ENCODE measurements around the gene OR13C3. TPM values are rescaled to one million over a fixed set of nuclear protein-coding genes. Genes with fewer than 3 reads are reported as not detected.

The OR13C3 gene
- total RNA-seq, 1 donor from 2014 or later, result not detected

Other genes starting within 250 kb of the OR13C3 start
- gene OR13F1, start 32.6 kb downstream of the OR13C3 start, total RNA-seq, result not detected
- not detected for gene OR13C4, start 9.6 kb downstream of the OR13C3 start, total RNA-seq
- gene OR13C8, start 32.3 kb upstream of the OR13C3 start, total RNA-seq, result not detected
- gene OR13C5, start 62.6 kb upstream of the OR13C3 start, total RNA-seq, result not detected
- not detected for gene OR13C2, start 68.8 kb upstream of the OR13C3 start, total RNA-seq
- gene OR13C9, start 81.3 kb upstream of the OR13C3 start, total RNA-seq, result not detected
- gene OR13D1, start 157.7 kb upstream of the OR13C3 start, total RNA-seq, result not detected
- gene NIPSNAP3A, start 210.8 kb upstream of the OR13C3 start, total RNA-seq, result 25.1 TPM
- 9.3 TPM for gene NIPSNAP3B, start 227.3 kb upstream of the OR13C3 start, total RNA-seq

Data from mesenteric fat pad (tissue), 1 donor.